PFSK-1 (cell line): ENCODE data around the gene HIPK1.

Source experiments
- POLR2AphosphoS5 ChIP-seq: IDR thresholded peaks from 2 replicates; pipeline ENCODE4 v1.6.1; 2012; ENCODE audit warnings: low read depth, mild to moderate bottlenecking, control low read depth, low read length, moderate library complexity
- REST ChIP-seq, 2 experiments: IDR thresholded peaks; 2 replicates each; pipeline versions ENCODE4 v1.6.1 to v1.8.0; 2011 to 2012; ENCODE audit warnings: low read depth in 2 of 2, low read length in 2 of 2, control low read depth in 1 of 2, inconsistent platforms in 1 of 2, mild to moderate bottlenecking in 1 of 2, moderate library complexity in 1 of 2; ENCODE audit not compliant: insufficient read depth in 1 of 2

- TF ChIP-seq REST (IDR thresholded peaks at IDR 0.05; ENCODE audit: insufficient read depth in 1 of 2, low read depth in 2 of 2, low read length in 2 of 2) (no peak), POLR2AphosphoS5 (no peak)
These were observed 13.4 kb downstream of the HIPK1 start for GRCh38 chr1:113942527-113942926.
